ENCODE data around the gene KANSL1.

DNA sequence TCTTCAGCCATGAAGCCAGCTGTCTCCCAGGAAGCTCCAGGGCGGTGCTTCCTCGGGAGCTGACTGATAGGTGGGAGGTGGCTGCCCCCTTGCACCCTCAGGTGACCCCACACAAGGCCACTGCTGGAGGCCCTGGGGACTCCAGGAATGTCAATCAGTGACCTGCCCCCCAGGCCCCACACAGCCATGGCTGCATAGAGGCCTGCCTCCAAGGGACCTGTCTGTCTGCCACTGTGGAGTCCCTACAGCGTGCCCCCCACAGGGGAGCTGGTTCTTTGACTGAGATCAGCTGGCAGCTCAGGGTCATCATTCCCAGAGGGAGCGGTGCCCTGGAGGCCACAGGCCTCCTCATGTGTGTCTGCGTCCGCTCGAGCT, 180.1 kb downstream of the KANSL1 start:
- TF ChIP-seq, protein P1, sequence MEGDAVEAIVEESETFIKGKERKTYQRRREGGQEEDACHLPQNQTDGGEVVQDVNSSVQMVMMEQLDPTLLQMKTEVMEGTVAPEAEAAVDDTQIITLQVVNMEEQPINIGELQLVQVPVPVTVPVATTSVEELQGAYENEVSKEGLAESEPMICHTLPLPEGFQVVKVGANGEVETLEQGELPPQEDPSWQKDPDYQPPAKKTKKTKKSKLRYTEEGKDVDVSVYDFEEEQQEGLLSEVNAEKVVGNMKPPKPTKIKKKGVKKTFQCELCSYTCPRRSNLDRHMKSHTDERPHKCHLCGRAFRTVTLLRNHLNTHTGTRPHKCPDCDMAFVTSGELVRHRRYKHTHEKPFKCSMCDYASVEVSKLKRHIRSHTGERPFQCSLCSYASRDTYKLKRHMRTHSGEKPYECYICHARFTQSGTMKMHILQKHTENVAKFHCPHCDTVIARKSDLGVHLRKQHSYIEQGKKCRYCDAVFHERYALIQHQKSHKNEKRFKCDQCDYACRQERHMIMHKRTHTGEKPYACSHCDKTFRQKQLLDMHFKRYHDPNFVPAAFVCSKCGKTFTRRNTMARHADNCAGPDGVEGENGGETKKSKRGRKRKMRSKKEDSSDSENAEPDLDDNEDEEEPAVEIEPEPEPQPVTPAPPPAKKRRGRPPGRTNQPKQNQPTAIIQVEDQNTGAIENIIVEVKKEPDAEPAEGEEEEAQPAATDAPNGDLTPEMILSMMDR (IDR thresholded peaks at IDR 0.05; ENCODE audit: low read depth, low read length, poor library complexity, severe bottlenecking), result no peak
- TF ChIP-seq EZH2phosphoT487 (IDR thresholded peaks at IDR 0.05; ENCODE audit: borderline replicate concordance, low read length), result no peak

Measured in DOHH2 (cell line).